Suprapubic skin (tissue), 2 donors: Measurements from ENCODE around the gene CAMK1D.

Source experiments
- EP300 ChIP-seq: sonication (generic); formaldehyde crosslinking; IDR thresholded peaks from one replicate; pipeline ENCODE4 v1.6.1; 2017; ENCODE audit warnings: antibody characterized with exemption
- POLR2A ChIP-seq, 2 donors: fragments of 450-650 bp; IDR thresholded peaks; one replicate each; pipeline ENCODE4 v1.6.1; 2017; ENCODE audit warnings: antibody characterized with exemption in 2 of 2, mild to moderate bottlenecking in 2 of 2, moderate library complexity in 2 of 2

- TF ChIP-seq EP300 = no peak
- TF ChIP-seq POLR2A (IDR thresholded peaks at IDR 0.05) = no peak
These were observed 44.5 kb downstream of the CAMK1D start for GRCh38 chr10:12393831-12394230.
